Peyer's patch (tissue), 4 donors: Measurements from ENCODE around the gene NCK2. TPM values are rescaled to one million over a fixed set of nuclear protein-coding genes. Genes with fewer than 3 reads are reported as not detected.
A peak's percentile ranks its signal among the peaks of the same experiment; 100 is the strongest.

ENCODE experiments used
- DNase-seq, 3 donors: peaks; one replicate each; pipeline ENCODE4 v3.0.0-alpha.2; 2017 to 2019
- H3K27ac ChIP-seq, 4 donors: fragments of 200-600 bp; sonication (generic); one replicate each; pipeline ENCODE4 v1.5.1; 2016 to 2019
- H3K27me3 ChIP-seq, 2 donors: fragments of 200-600 bp; sonication (generic); one replicate each; pipeline ENCODE4 v1.5.1; 2019
- H3K36me3 ChIP-seq, 3 donors: fragments of 200-600 bp; sonication (generic); one replicate each; pipeline ENCODE4 v1.5.1; 2016 to 2019
- H3K4me1 ChIP-seq, 4 donors: fragments of 200-600 bp; sonication (generic); one replicate each; pipeline ENCODE4 v1.5.1; 2016 to 2019
- H3K4me3 ChIP-seq, 4 donors: fragments of 200-600 bp; sonication (generic); 1 replicate in 3 of 4; 2 replicates in 1 of 4; pipeline ENCODE4 v1.5.1; 2016 to 2019; ENCODE audit warnings: mild to moderate bottlenecking in 1 of 4
- H3K9me3 ChIP-seq, 4 donors: fragments of 200-600 bp; sonication (generic); one replicate each; pipeline ENCODE4 v1.5.1; 2016 to 2019; ENCODE audit warnings: mild to moderate bottlenecking in 1 of 4
- CTCF ChIP-seq, 6 experiments: fragments of 450-650 bp in 4 of 6; fragments of 200-600 bp in 2 of 6; sonication (generic) in 1 of 6; IDR thresholded peaks; one replicate each; pipeline ENCODE4 v1.5.1; 2017 to 2019; ENCODE audit warnings: antibody characterized with exemption in 6 of 6, mild to moderate bottlenecking in 3 of 6, moderate library complexity in 1 of 6
- POLR2A ChIP-seq, 2 donors: fragments of 450-650 bp; IDR thresholded peaks; one replicate each; pipeline ENCODE4 v1.5.1; 2017; ENCODE audit warnings: antibody characterized with exemption in 2 of 2, mild to moderate bottlenecking in 2 of 2, moderate library complexity in 2 of 2
- total RNA-seq, 4 donors: library from RNA; depleted of rRNA; stranded (reverse); fragments of >200 nt; gene quantifications; one replicate each; pipeline ENCODE4 v1.1.0, GENCODE V29; 2016

NCK2 gene
- total RNA-seq, 4 donors from 2014 or later: 58.6 to 94.5 (median 85.8) TPM

GRCh38 chr2:105879106-105879802 is 134.5 kb downstream of the NCK2 start:
- H3K9me3 ChIP-seq: no peaks in the 10 kb centered on the region
- peaks cover 0 to 31% (median 0%) of the 10 kb centered on the region in 4 donors for H3K4me1 ChIP-seq
- peak overlapping the region in 1 of 4 donors; percentile 11 for H3K27ac ChIP-seq
- H3K36me3 ChIP-seq: peaks cover 0 to 15% (median 0%) of the 10 kb centered on the region in 3 donors
- TF ChIP-seq POLR2A (IDR thresholded peaks at IDR 0.05) (no peak), CTCF (IDR thresholded peaks at IDR 0.05) (no peak)
- no peak for DNase-seq
- H3K4me3 ChIP-seq: no peak overlapping the region
- no peaks in the 10 kb centered on the region for H3K27me3 ChIP-seq

DNA sequence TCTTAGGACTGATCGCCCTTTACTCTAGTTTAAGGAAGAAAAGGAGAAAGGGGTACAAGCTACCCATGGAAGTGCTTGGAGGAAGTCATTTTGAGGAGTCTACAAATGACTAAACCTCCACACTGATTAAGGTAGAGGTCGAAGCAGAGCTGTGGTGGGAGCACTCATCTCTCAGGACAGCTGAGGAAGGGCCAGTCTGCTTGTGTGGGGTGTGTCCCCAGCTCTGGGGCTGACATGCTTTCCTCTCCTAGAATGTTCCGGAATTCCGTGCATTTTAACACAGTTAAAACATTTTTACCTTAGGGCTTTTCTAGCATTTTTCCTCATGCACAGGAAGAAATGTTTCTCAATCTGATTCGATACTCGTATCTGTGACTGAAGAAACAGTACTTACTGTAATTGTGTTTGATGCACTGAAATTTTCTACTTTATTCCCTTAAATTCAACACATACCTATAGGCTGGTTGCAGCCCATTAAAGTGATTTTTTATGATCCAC is 135.1 kb downstream of the NCK2 start:
- TF ChIP-seq CTCF (IDR thresholded peaks at IDR 0.05) (no peak), POLR2A (IDR thresholded peaks at IDR 0.05) (no peak)
- Histone ChIP-seq H3K9me3 (no peaks in the 10 kb centered on the region), H3K4me1 (peaks cover 0 to 37% (median 0%) of the 10 kb centered on the region in 4 donors), H3K4me3 (no peak overlapping the region), H3K27ac (no peak overlapping the region), H3K27me3 (no peaks in the 10 kb centered on the region), H3K36me3 (peaks cover 0 to 15% (median 0%) of the 10 kb centered on the region in 3 donors)
- DNase-seq: no peak

- Histone ChIP-seq H3K4me3 (no peak overlapping the region), H3K4me1 (peaks cover 0 to 45% (median 0%) of the 10 kb centered on the region in 4 donors), H3K9me3 (no peaks in the 10 kb centered on the region), H3K27me3 (no peaks in the 10 kb centered on the region), H3K36me3 (peaks cover 0 to 15% (median 0%) of the 10 kb centered on the region in 3 donors), H3K27ac (no peak overlapping the region)
- no peak for DNase-seq
- TF ChIP-seq POLR2A (IDR thresholded peaks at IDR 0.05) (no peak), CTCF (IDR thresholded peaks at IDR 0.05) (no peak)
Observed at GRCh38 chr2:105880637-105881036, 135.9 kb downstream of the NCK2 start.

- no peaks in the 10 kb centered on the region for H3K9me3 ChIP-seq
- H3K27me3 ChIP-seq: no peaks in the 10 kb centered on the region
- H3K4me1 ChIP-seq: peaks cover 0 to 50% (median 3%) of the 10 kb centered on the region in 4 donors
- H3K4me3 ChIP-seq: no peak overlapping the region
- H3K27ac ChIP-seq: no peak overlapping the region
- no peak for DNase-seq
- peaks cover 0 to 15% (median 0%) of the 10 kb centered on the region in 3 donors for H3K36me3 ChIP-seq
- TF ChIP-seq POLR2A (IDR thresholded peaks at IDR 0.05) (no peak), CTCF (IDR thresholded peaks at IDR 0.05) (no peak)
Observed at GRCh38 chr2:105881286-105882136, 136.8 kb downstream of the NCK2 start.

DNA sequence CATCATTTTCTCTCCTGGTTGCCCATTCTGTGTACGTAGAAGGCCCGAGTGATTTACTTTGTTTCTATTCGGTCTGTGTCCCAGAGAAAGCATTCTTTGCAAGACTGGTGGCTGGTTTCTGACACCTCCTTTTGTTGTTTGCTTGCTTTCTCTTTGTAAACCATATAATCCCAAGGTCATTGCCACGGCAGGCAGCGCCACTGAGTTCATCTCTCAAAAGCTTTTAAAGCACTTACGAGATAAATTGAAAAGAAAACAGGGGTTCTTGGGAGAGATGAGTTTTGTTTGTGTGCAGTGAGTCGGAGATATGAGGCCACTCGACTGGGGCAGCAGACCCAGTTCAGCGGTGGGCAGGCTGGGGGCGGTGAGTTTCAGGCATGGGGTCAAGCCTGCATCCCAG is 137.6 kb downstream of the NCK2 start:
- Histone ChIP-seq H3K9me3 (no peaks in the 10 kb centered on the region), H3K36me3 (peaks cover 0 to 15% (median 0%) of the 10 kb centered on the region in 3 donors), H3K27ac (no peak overlapping the region), H3K4me1 (peaks cover 0 to 50% (median 3%) of the 10 kb centered on the region in 4 donors), H3K27me3 (no peaks in the 10 kb centered on the region), H3K4me3 (no peak overlapping the region)
- DNase-seq: no peak
- TF ChIP-seq POLR2A (IDR thresholded peaks at IDR 0.05) (no peak), CTCF (IDR thresholded peaks at IDR 0.05) (no peak)
